Activated naive CD8-positive, alpha-beta T cell treated with anti-CD3 and anti-CD28 coated beads, Interleukin-2, amount 10 ng/mL, durations not matched to agents 7 days and 5 days (primary cell): ENCODE results near the gene MATN1. TPM values are rescaled to one million over a fixed set of nuclear protein-coding genes. Genes with fewer than 3 reads are reported as not detected.

Source experiments
- ATAC-seq: fragments of 150-1000 bp; cut with Tn5 transposase; one replicate; pipeline ENCODE4 v1.10.0; 2021; ENCODE audit warnings: low read depth, moderate library complexity
- POLR2A ChIA-PET: fragments of 350-600 bp; sonication (Branson Sonifier 250); formaldehyde crosslinking; loops from one replicate; lab custom pipeline; 2021; ENCODE audit warnings: antibody characterized with exemption; lab: Charles Lee
- DNase-seq: peaks from one replicate; pipeline ENCODE4 v3.0.0; 2021
- H3K27ac Mint-ChIP-seq: one replicate; pipeline ENCODE4 v1.8.0; 2022; ENCODE audit warnings: mild to moderate bottlenecking, mixed read lengths
- H3K27me3 Mint-ChIP-seq: one replicate; pipeline ENCODE4 v1.8.0; 2022; ENCODE audit warnings: mild to moderate bottlenecking, moderate library complexity, mixed read lengths
- H3K36me3 Mint-ChIP-seq: one replicate; pipeline ENCODE4 v1.8.0; 2021; ENCODE audit warnings: mild to moderate bottlenecking, mixed read lengths
- H3K4me1 Mint-ChIP-seq: one replicate; pipeline ENCODE4 v1.8.0; 2021; ENCODE audit warnings: mixed read lengths
- H3K4me3 Mint-ChIP-seq: one replicate; pipeline ENCODE4 v1.8.0; 2022; ENCODE audit warnings: mild to moderate bottlenecking, moderate library complexity, mixed read lengths
- H3K9me3 Mint-ChIP-seq: one replicate; pipeline ENCODE4 v1.8.0; 2021; ENCODE audit warnings: mixed read lengths
- total RNA-seq, 2 experiments: library from RNA; stranded (reverse); gene quantifications; one replicate each; pipeline ENCODE4 v1.2.3, GENCODE V29; 2021

MATN1 gene
- total RNA-seq, 2 experiments from 2014 or later, result 0.26 TPM; not detected in 1

DNA sequence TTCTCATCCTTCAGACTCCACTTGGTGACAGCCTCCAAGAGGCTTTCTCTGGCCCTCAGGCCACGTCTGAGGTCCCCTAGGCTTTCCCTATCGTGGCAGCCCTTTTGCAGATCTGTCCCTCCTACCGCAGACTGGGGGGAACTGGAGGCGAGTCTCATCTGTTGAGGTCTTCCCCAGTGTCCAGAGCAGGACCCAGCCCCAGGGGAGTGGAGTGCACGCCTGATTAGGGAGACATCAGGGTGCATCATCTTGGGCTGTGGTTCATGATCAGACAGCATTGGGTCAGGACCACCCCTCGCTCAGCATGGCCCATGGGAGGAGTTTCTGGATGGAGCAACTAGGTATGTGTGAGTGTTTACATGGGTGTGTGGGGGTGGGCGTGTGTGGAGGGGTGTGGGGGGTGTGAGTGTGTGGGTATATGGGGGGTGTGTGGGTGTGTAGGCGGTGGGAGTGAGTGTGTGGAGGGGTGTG is 8.5 kb upstream of the MATN1 start:
- H3K27ac Mint-ChIP-seq, result peak overlapping the region; percentile 75
- peaks cover 17% of the 10 kb centered on the region for H3K4me1 Mint-ChIP-seq
- DNase-seq, result no peak
- H3K9me3 Mint-ChIP-seq, result no peaks in the 10 kb centered on the region
- POLR2A ChIA-PET, result interaction anchor here (1.0 to 2.6 kb wide), 3 partner anchors 9 to 29 kb away, joined by 3 to 9 read pairs (median 3); no protein-coding TSS in a partner anchor
- no peak for ATAC-seq
- no peak overlapping the region for H3K4me3 Mint-ChIP-seq
- peaks cover 19% of the 10 kb centered on the region for H3K36me3 Mint-ChIP-seq
- no peaks in the 10 kb centered on the region for H3K27me3 Mint-ChIP-seq

GRCh38 chr1:30731109-30731805 is 7.9 kb upstream of the MATN1 start:
- peaks cover 17% of the 10 kb centered on the region for H3K36me3 Mint-ChIP-seq
- H3K27ac Mint-ChIP-seq, result peak overlapping the region; percentile 75
- DNase-seq, result no peak
- no peak for ATAC-seq
- POLR2A ChIA-PET, result interaction anchor here (1.5 to 2.6 kb wide), 2 partner anchors 12 to 34 kb away, joined by 4 to 9 read pairs; no protein-coding TSS in a partner anchor
- peaks cover 14% of the 10 kb centered on the region for H3K4me1 Mint-ChIP-seq
- no peaks in the 10 kb centered on the region for H3K9me3 Mint-ChIP-seq
- no peak overlapping the region for H3K4me3 Mint-ChIP-seq
- no peaks in the 10 kb centered on the region for H3K27me3 Mint-ChIP-seq

DNA sequence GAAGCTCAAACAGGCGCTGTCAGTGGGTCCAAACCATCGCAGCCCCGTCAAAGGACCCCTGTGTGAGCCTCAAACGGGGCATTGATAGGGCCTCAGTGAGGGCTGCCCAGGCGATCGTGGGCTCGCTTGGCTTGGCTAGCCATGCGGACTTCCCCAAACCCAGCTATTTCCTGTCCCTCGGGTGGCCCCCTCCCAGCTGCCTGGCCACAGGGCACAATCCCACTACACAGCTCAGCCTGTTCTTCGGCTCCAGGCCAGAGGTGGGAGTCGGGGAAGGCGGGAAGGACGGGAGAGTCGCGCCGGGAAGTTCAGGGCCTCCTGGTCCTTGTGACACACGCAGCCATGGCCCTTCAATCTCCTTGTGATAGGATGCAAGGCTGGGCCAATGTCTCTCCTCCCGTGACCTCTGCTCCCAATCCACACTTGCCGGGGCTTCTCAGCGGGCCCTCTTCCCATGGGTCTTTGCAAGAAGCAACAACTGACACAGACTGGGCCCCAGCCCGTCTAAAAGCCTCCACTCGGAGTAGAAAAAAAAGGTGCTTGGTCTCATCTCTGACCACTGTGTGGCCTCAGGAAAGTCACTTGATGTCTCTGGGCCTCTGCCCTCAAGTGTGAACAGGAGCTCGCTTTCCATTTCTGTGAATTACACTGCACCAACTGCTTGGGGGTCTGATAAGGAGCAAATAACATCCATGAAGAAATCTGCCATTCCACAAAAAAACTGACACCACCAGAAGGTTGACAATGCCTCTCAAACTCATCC is 7.1 kb upstream of the MATN1 start:
- H3K36me3 Mint-ChIP-seq, result peaks cover 12% of the 10 kb centered on the region
- DNase-seq (no peak), ATAC-seq (no peak)
- peaks cover 11% of the 10 kb centered on the region for H3K4me1 Mint-ChIP-seq
- POLR2A ChIA-PET, result interaction anchor here (1.3 to 1.5 kb wide), 4 partner anchors 10 to 35 kb away, joined by 3 to 6 read pairs (median 4); no protein-coding TSS in a partner anchor
- H3K27ac Mint-ChIP-seq, result no peak overlapping the region
- H3K27me3 Mint-ChIP-seq, result no peaks in the 10 kb centered on the region
- H3K4me3 Mint-ChIP-seq, result no peak overlapping the region
- H3K9me3 Mint-ChIP-seq, result no peaks in the 10 kb centered on the region

DNA sequence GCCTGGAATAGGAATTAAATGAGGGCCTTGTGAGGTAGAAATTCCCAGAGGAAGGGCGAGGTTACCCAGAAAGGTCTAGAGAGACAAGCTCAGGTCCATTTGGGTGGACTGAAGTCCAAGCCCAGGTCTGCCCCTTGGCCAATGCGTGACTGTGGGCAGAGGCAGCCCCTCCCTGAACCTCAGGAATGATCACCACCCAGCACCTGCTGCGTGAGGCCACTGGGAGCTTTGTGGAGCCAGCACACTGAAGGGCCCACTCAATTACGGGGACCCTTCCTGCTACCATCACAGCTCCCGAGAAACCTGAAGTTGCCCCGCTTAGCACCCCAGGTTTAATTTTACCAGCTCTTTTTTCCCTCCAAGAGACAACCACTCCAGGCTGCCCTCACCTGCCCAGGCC is 6.5 kb upstream of the MATN1 start:
- ATAC-seq (no peak), DNase-seq (no peak)
- POLR2A ChIA-PET, result interaction anchor here (1.3 to 1.5 kb wide), 4 partner anchors 11 to 36 kb away, joined by 3 to 6 read pairs (median 4); no protein-coding TSS in a partner anchor
- no peaks in the 10 kb centered on the region for H3K27me3 Mint-ChIP-seq
- no peak overlapping the region for H3K4me3 Mint-ChIP-seq
- no peak overlapping the region for H3K27ac Mint-ChIP-seq
- peaks cover 8% of the 10 kb centered on the region for H3K36me3 Mint-ChIP-seq
- no peaks in the 10 kb centered on the region for H3K9me3 Mint-ChIP-seq
- H3K4me1 Mint-ChIP-seq, result peaks cover 11% of the 10 kb centered on the region

DNA sequence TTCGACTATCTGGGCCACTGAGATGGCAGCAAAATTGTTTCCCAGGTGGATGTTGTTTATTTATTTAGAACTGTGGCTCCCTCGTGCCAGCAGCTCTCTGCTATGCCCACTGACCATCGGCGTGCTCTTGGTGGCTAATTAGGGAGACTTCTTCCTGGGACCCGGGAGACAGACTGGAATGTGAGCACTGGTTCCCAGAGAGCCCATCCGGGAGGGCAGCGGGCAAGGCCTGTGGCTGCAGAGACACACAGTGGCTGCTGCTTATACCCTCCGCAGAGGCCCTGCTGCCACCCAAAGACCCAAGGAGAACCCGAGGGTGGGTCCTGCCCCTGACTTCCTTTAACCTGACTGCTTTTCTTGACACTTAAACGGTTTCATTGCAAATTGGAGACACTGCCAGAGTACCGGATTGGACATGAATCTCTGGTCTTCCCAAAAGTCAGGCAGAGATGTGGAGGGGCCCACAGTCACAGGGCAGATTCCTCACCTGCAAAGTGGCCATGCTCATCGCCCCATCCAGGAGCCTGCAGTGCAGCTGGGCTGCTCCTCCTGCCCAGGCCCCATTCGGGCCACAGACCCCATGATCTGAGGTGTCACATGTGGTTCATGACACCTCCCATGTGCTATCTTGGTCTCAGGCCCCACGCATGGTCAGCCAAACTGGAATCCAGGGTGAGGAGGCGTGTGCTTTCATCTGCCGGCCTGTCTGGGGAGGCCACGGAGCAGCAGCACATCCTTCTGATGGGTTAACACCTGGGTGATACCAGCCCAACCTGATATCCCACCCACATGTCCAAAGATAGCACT is 5.7 kb upstream of the MATN1 start:
- POLR2A ChIA-PET, result interaction anchor here (1.3 to 1.4 kb wide), 2 partner anchors 14 to 28 kb away, joined by 3 to 6 read pairs; no protein-coding TSS in a partner anchor
- Mint-ChIP-seq H3K4me3 (no peak overlapping the region), H3K27me3 (no peaks in the 10 kb centered on the region), H3K36me3 (peaks cover 4% of the 10 kb centered on the region), H3K27ac (no peak overlapping the region), H3K4me1 (peaks cover 8% of the 10 kb centered on the region), H3K9me3 (no peaks in the 10 kb centered on the region)
- ATAC-seq, result no peak
- no peak for DNase-seq

- Mint-ChIP-seq H3K27ac (no peak overlapping the region), H3K4me1 (peaks cover 10% of the 10 kb centered on the region), H3K27me3 (no peaks in the 10 kb centered on the region), H3K4me3 (no peak overlapping the region), H3K36me3 (peaks cover 3% of the 10 kb centered on the region), H3K9me3 (no peaks in the 10 kb centered on the region)
- POLR2A ChIA-PET, result interaction anchor here (1.3 to 1.7 kb wide), 3 partner anchors 10 to 15 kb away, joined by 3 to 6 read pairs (median 4); no protein-coding TSS in a partner anchor
- ATAC-seq (no peak), DNase-seq (no peak)
Observed at GRCh38 chr1:30728340-30728739, 5.0 kb upstream of the MATN1 start.

- Mint-ChIP-seq H3K9me3 (no peaks in the 10 kb centered on the region), H3K27me3 (no peaks in the 10 kb centered on the region), H3K4me1 (peaks cover 10% of the 10 kb centered on the region), H3K27ac (no peak overlapping the region), H3K36me3 (peaks cover 1% of the 10 kb centered on the region), H3K4me3 (no peak overlapping the region)
- POLR2A ChIA-PET, result interaction anchor here (1.3 to 1.7 kb wide), 3 partner anchors 9 to 16 kb away, joined by 3 to 6 read pairs (median 4); no protein-coding TSS in a partner anchor
- ATAC-seq (no peak), DNase-seq (no peak)
Observed at GRCh38 chr1:30727824-30728223, 4.4 kb upstream of the MATN1 start.

- no peaks in the 10 kb centered on the region for H3K9me3 Mint-ChIP-seq
- no peak for DNase-seq
- ATAC-seq, result no peak
- H3K27ac Mint-ChIP-seq, result no peak overlapping the region
- no peaks in the 10 kb centered on the region for H3K27me3 Mint-ChIP-seq
- peaks cover 10% of the 10 kb centered on the region for H3K4me1 Mint-ChIP-seq
- no peak overlapping the region for H3K4me3 Mint-ChIP-seq
- POLR2A ChIA-PET, result interaction anchor here (0.8 to 1.9 kb wide), 5 partner anchors 8 to 17 kb away, joined by 3 to 7 read pairs (median 4); no protein-coding TSS in a partner anchor
- no peaks in the 10 kb centered on the region for H3K36me3 Mint-ChIP-seq
Observed at GRCh38 chr1:30726773-30727684, 3.6 kb upstream of the MATN1 start.

GRCh38 chr1:30726236-30726635 is 2.9 kb upstream of the MATN1 start:
- ATAC-seq (no peak), DNase-seq (no peak)
- Mint-ChIP-seq H3K27ac (no peak overlapping the region), H3K27me3 (no peaks in the 10 kb centered on the region), H3K9me3 (no peaks in the 10 kb centered on the region), H3K36me3 (no peaks in the 10 kb centered on the region), H3K4me1 (peaks cover 6% of the 10 kb centered on the region), H3K4me3 (no peak overlapping the region)
- POLR2A ChIA-PET, result interaction anchor here (1.9 kb wide), 1 partner anchor 18 kb away, joined by 7 read pairs; no protein-coding TSS in a partner anchor

GRCh38 chr1:30725450-30726095 is 2.2 kb upstream of the MATN1 start:
- Mint-ChIP-seq H3K4me1 (peaks cover 6% of the 10 kb centered on the region), H3K36me3 (no peaks in the 10 kb centered on the region), H3K9me3 (no peaks in the 10 kb centered on the region), H3K4me3 (no peak overlapping the region), H3K27ac (no peak overlapping the region), H3K27me3 (no peaks in the 10 kb centered on the region)
- DNase-seq, result no peak
- no peak for ATAC-seq
- POLR2A ChIA-PET, result interaction anchor here (1.9 kb wide), 1 partner anchor 18 kb away, joined by 7 read pairs; no protein-coding TSS in a partner anchor

GRCh38 chr1:30724655-30725421 is 1.5 kb upstream of the MATN1 start:
- Mint-ChIP-seq H3K36me3 (no peaks in the 10 kb centered on the region), H3K4me3 (no peak overlapping the region), H3K27ac (no peak overlapping the region), H3K4me1 (peaks cover 6% of the 10 kb centered on the region), H3K9me3 (no peaks in the 10 kb centered on the region), H3K27me3 (no peaks in the 10 kb centered on the region)
- POLR2A ChIA-PET, result no interaction called here
- DNase-seq, result no peak
- ATAC-seq, result no peak
